LNCAP (cell line): ENCODE results near the gene CDH12.

Experiments used
- CTCF ChIP-seq: fragments of 450-650 bp; IDR thresholded peaks from 2 replicates; pipeline ENCODE4 v1.5.1; 2017; ENCODE audit warnings: mild to moderate bottlenecking

CDH12 gene

GRCh38 chr5:22249209-22249729 lies 603.9 kb downstream of the CDH12 start:
- TF ChIP-seq CTCF: no peak

- no peak for TF ChIP-seq CTCF
These were observed 607.4 kb downstream of the CDH12 start for GRCh38 chr5:22245770-22246169.

GRCh38 chr5:22242532-22242931 lies 610.6 kb downstream of the CDH12 start:
- TF ChIP-seq CTCF: peak; percentile 54

GRCh38 chr5:22238047-22238446 lies 615.1 kb downstream of the CDH12 start:
- no peak for TF ChIP-seq CTCF

- TF ChIP-seq CTCF: no peak
These were observed 626.7 kb downstream of the CDH12 start for GRCh38 chr5:22226423-22226822.

- no peak for TF ChIP-seq CTCF
These were observed 630.1 kb downstream of the CDH12 start for GRCh38 chr5:22223079-22223478.

GRCh38 chr5:22213703-22214495 lies 639.2 kb downstream of the CDH12 start:
- peak; percentile 23; the same call in 1 of the 2 replicates for TF ChIP-seq CTCF
